PC-9 (cell line): ENCODE measurements around the gene AMDHD2.

Experiments used
- EZH2 ChIP-seq: fragments of 200-600 bp; sonication (generic); IDR thresholded peaks from 2 replicates; pipeline ENCODE4 v1.8.0; 2017; ENCODE audit warnings: antibody characterized with exemption, low read depth
- TF ChIP-seq, protein P1 (sequence below): fragments of 200-600 bp; sonication (generic); conservative IDR thresholded peaks from 2 replicates; pipeline ENCODE4 v1.6.1; 2017; ENCODE audit warnings: mixed run types, antibody characterized with exemption, mild to moderate bottlenecking, moderate library complexity

GRCh38 chr16:2483939-2484897 lies 36.0 kb upstream of the AMDHD2 start:
- no peak for TF ChIP-seq EZH2
- TF ChIP-seq, protein P1, sequence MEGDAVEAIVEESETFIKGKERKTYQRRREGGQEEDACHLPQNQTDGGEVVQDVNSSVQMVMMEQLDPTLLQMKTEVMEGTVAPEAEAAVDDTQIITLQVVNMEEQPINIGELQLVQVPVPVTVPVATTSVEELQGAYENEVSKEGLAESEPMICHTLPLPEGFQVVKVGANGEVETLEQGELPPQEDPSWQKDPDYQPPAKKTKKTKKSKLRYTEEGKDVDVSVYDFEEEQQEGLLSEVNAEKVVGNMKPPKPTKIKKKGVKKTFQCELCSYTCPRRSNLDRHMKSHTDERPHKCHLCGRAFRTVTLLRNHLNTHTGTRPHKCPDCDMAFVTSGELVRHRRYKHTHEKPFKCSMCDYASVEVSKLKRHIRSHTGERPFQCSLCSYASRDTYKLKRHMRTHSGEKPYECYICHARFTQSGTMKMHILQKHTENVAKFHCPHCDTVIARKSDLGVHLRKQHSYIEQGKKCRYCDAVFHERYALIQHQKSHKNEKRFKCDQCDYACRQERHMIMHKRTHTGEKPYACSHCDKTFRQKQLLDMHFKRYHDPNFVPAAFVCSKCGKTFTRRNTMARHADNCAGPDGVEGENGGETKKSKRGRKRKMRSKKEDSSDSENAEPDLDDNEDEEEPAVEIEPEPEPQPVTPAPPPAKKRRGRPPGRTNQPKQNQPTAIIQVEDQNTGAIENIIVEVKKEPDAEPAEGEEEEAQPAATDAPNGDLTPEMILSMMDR, result no peak
